HCT116 (cell line): ENCODE measurements around the gene PRKCA. TPM values are rescaled to one million over a fixed set of nuclear protein-coding genes. Genes with fewer than 3 reads are reported as not detected.
"Not testable (repeated sequence)": the region's sequence is repeated elsewhere in the genome, so short reads cannot be mapped to it uniquely, and the experiment has no call there.

Experiments
- ATAC-seq: fragments of 200-7000 bp; cut with Tn5 transposase; 2 replicates; pipeline ENCODE4 v1.9.1; 2020; ENCODE audit warnings: mild to moderate bottlenecking, moderate library complexity
- BruUV-seq: library from RNA; stranded (reverse); fragments of 400-500 nt; replicated peaks from 2 replicates; lab custom pipeline; 2021; lab: Mats Ljungman, UMichigan
- CTCF ChIA-PET: fragments of 300-600 bp; sonication (Branson Sonifier 250); formaldehyde crosslinking; loops from one replicate; lab custom pipeline; 2021; ENCODE audit warnings: antibody characterized with exemption; lab: Charles Lee
- POLR2A ChIA-PET: fragments of 300-600, 350-600 bp; sonication (Branson Sonifier 250); formaldehyde crosslinking; loops from one replicate; lab custom pipeline; 2021; ENCODE audit warnings: antibody characterized with exemption; lab: Charles Lee
- RAD21 ChIA-PET, 2 experiments: fragments of 300-600 bp; sonication (Branson Sonifier 250); formaldehyde crosslinking; loops; one replicate each; lab custom pipeline; 2023; ENCODE audit warnings: low total read pairs in 2 of 2; ENCODE audit not compliant: uncharacterized antibody in 2 of 2, unreplicated experiment in 2 of 2, low non-redundant PET in 1 of 2; lab: Charles Lee
- DNase-seq: peaks from one replicate; pipeline ENCODE4 v3.0.0-alpha.2; 2010; ENCODE audit warnings: low read depth, low spot score
- H2AFZ ChIP-seq: fragments of 200-600 bp; shearing (Covaris generic), sonication (generic); 2 replicates; pipeline ENCODE4 v1.6.1; 2017; ENCODE audit warnings: low read depth, mixed run types, mixed read lengths, antibody characterized with exemption, low read length; ENCODE audit not compliant: poor library complexity, severe bottlenecking
- H3K27ac ChIP-seq: 2 replicates; pipeline ENCODE4 v1.5.1; 2012; ENCODE audit warnings: low read depth, low read length
- H3K27me3 ChIP-seq: fragments of 200-600 bp; sonication (generic); 2 replicates; pipeline ENCODE4 v1.6.1; 2016; ENCODE audit warnings: mixed run types, low read length, mixed read lengths; ENCODE audit not compliant: insufficient read depth
- H3K36me3 ChIP-seq, 2 experiments: fragments of 200-500 bp in 1 of 2; fragments of 200-600 bp in 1 of 2; sonication (Bioruptor generic) in 1 of 2; sonication (generic) in 1 of 2; 2 replicates each; pipeline versions ENCODE4 v1.5.1 to v1.6.1; 2014 to 2016; ENCODE audit warnings: low read length in 2 of 2, inconsistent platforms in 1 of 2, mixed read lengths in 1 of 2, mixed run types in 1 of 2; ENCODE audit not compliant: insufficient read depth in 2 of 2, control insufficient read depth in 1 of 2
- H3K4me1 ChIP-seq, 2 experiments: fragments of 200-600 bp in 1 of 2; sonication (generic) in 1 of 2; 2 replicates each; pipeline versions ENCODE4 v1.5.1 to v1.6.1; 2012 to 2017; ENCODE audit warnings: low read length in 2 of 2, inconsistent platforms in 1 of 2, mild to moderate bottlenecking in 1 of 2, mixed read lengths in 1 of 2, mixed run types in 1 of 2, moderate library complexity in 1 of 2; ENCODE audit not compliant: insufficient read depth in 2 of 2, control insufficient read depth in 1 of 2
- H3K4me2 ChIP-seq: fragments of 200-600 bp; sonication (generic); 2 replicates; pipeline ENCODE4 v1.6.1; 2017; ENCODE audit warnings: mixed run types, low read length, mixed read lengths
- H3K4me3 ChIP-seq, 2 experiments: fragments of 200-600 bp in 1 of 2; sonication (generic) in 1 of 2; replicated peaks in 1 of 2; 2 replicates each; pipeline ENCODE4 v1.5.1; 2011 to 2016; ENCODE audit warnings: low read length in 2 of 2, control low read depth in 1 of 2, low read depth in 1 of 2, mild to moderate bottlenecking in 1 of 2, mixed read lengths in 1 of 2, mixed run types in 1 of 2
- H3K79me2 ChIP-seq: fragments of 200-600 bp; sonication (generic); 2 replicates; pipeline ENCODE4 v1.6.1; 2017; ENCODE audit warnings: mild to moderate bottlenecking, mixed run types, low read length, moderate library complexity, mixed read lengths; ENCODE audit not compliant: insufficient read depth
- H3K9ac ChIP-seq: fragments of 200-600 bp; sonication (generic); 2 replicates; pipeline ENCODE4 v1.6.1; 2016; ENCODE audit warnings: low read length, mixed read lengths
- H3K9me2 ChIP-seq: fragments of 200-600 bp; sonication (generic), shearing (Covaris generic); 2 replicates; pipeline ENCODE4 v1.6.1; 2017; ENCODE audit warnings: mixed run types, mild to moderate bottlenecking, moderate library complexity; ENCODE audit not compliant: insufficient read depth
- H3K9me3 ChIP-seq, 2 experiments: fragments of 200-500 bp in 1 of 2; fragments of 200-600 bp in 1 of 2; sonication (Bioruptor generic) in 1 of 2; sonication (generic) in 1 of 2; 2 replicates each; pipeline ENCODE4 v1.6.1; 2014 to 2017; ENCODE audit warnings: low read length in 2 of 2, mixed read lengths in 2 of 2, inconsistent platforms in 1 of 2, low read depth in 1 of 2, mild to moderate bottlenecking in 1 of 2, mixed run types in 1 of 2, moderate library complexity in 1 of 2; ENCODE audit not compliant: control insufficient read depth in 1 of 2, insufficient read depth in 1 of 2
- H4K20me1 ChIP-seq: fragments of 200-600 bp; sonication (generic), shearing (Covaris generic); 2 replicates; pipeline ENCODE4 v1.6.1; 2017; ENCODE audit warnings: mixed run types, mild to moderate bottlenecking, moderate library complexity; ENCODE audit not compliant: insufficient read depth
- EGR1 ChIP-seq: IDR thresholded peaks from 2 replicates; pipeline ENCODE4 v1.6.1; 2012; ENCODE audit warnings: low read depth
- EZH2phosphoT487 ChIP-seq: fragments of 200-600 bp; IDR thresholded peaks from 2 replicates; pipeline ENCODE4 v1.6.1; 2018; ENCODE audit warnings: antibody characterized with exemption, borderline replicate concordance
- POLR2AphosphoS5 ChIP-seq: IDR thresholded peaks from 2 replicates; pipeline ENCODE4 v1.6.1; 2011; ENCODE audit warnings: mild to moderate bottlenecking, low read depth, low read length, moderate library complexity
- RAD21 ChIP-seq: IDR thresholded peaks from 2 replicates; pipeline ENCODE4 v1.6.1; 2012; ENCODE audit warnings: low read depth, mild to moderate bottlenecking
- TCF7L2 ChIP-seq: IDR thresholded peaks from 2 replicates; pipeline ENCODE4 v1.7.0; 2011; ENCODE audit warnings: borderline replicate concordance, inconsistent platforms; ENCODE audit not compliant: insufficient read depth, insufficient read length; ENCODE audit errors: extremely low read depth
- ZFX ChIP-seq: fragments of 450-650 bp; IDR thresholded peaks from 2 replicates; pipeline ENCODE4 v1.6.1; 2017
- intact Hi-C: fragments of 100-400 bp; cut with micrococcal nuclease; formaldehyde crosslinking; loops from 2 replicates; pipeline ENCODE4 v1.10.0; 2022
- total RNA-seq: library from RNA; stranded (reverse); gene quantifications from one replicate; pipeline ENCODE4 v1.2.1, GENCODE V29; 2021; ENCODE audit not compliant: unreplicated experiment

PRKCA gene
- total RNA-seq, 1 experiment from 2014 or later = 18.8 TPM

DNA sequence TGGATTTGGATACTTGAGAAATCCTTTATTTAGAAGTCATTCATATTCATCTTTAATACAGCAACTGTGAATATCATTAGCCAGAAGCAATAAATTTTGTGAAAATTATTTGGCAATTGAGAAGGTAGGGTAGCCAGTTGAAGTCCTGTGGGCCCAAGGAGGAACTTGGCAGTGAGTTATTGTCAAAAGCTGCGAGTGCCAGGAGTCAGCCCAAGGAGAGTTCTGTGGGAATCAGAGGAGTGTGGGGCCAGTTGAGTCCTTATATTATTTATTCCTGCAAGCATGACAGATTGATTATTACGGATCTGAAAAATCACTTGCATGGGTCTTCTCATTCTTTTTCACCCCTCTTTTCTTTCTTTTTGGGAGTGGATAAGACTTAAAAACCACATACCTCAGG is 38.3 kb downstream of the PRKCA start:
- no TSS peak for BruUV-seq
- Histone ChIP-seq H3K27me3 (no peaks in the 10 kb centered on the region), H2AFZ (no peak overlapping the region), H3K9me2 (no peaks in the 10 kb centered on the region), H3K36me3 (no peaks in the 10 kb centered on the region), H4K20me1 (no peaks in the 10 kb centered on the region), H3K27ac (no peak overlapping the region), H3K9me3 (no peaks in the 10 kb centered on the region), H3K79me2 (no peaks in the 10 kb centered on the region), H3K4me3 (no peak overlapping the region), H3K4me2 (no peak overlapping the region), H3K4me1 (no peaks in the 10 kb centered on the region), H3K9ac (no peak overlapping the region)
- ChIA-PET POLR2A (no interaction called here), CTCF (no interaction called here), RAD21 (no interaction called here)
- no peak for ATAC-seq
- intact Hi-C loops = no loop called here
- DNase-seq = no peak
- TF ChIP-seq RAD21 = no peak

DNA sequence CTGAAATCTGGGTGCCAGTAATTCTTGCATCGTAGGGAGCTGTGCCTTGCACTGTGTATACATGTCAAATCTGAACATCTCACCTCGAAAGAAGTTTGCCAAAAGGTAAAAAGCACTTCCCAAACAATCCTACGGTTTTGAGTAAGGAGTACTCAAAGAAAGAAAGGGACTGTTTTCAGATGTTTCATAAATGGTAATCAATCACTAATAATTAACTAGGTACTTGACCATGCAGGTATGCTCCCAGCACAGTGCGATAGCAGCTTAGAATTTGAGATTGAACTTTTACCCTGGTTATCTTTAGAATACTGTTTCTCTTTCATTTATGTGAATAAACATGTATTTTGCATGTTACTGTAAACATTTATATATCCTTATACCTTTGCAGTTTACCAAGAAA is 39.0 kb downstream of the PRKCA start:
- H4K20me1 ChIP-seq = no peaks in the 10 kb centered on the region
- ChIA-PET POLR2A (no interaction called here), RAD21 (no interaction called here), CTCF (interaction anchor here (1.0 kb wide), 1 partner anchor 31 kb away, joined by 3 read pairs; no protein-coding TSS in a partner anchor)
- no peak for DNase-seq
- no peak for TF ChIP-seq ZFX
- TF ChIP-seq EGR1 = no peak
- TF ChIP-seq POLR2AphosphoS5 = no peak
- no peak for TF ChIP-seq EZH2phosphoT487
- TF ChIP-seq TCF7L2 = no peak
- BruUV-seq = no TSS peak
- no peaks in the 10 kb centered on the region for H3K36me3 ChIP-seq
- H3K4me2 ChIP-seq = no peak overlapping the region
- no peaks in the 10 kb centered on the region for H3K9me3 ChIP-seq
- intact Hi-C loops = no loop called here
- H2AFZ ChIP-seq = no peak overlapping the region
- no peaks in the 10 kb centered on the region for H3K79me2 ChIP-seq
- H3K4me3 ChIP-seq = no peak overlapping the region
- H3K9me2 ChIP-seq = no peaks in the 10 kb centered on the region
- H3K27ac ChIP-seq = no peak overlapping the region
- no peak for ATAC-seq
- no peaks in the 10 kb centered on the region for H3K27me3 ChIP-seq
- no peak overlapping the region for H3K9ac ChIP-seq
- no peaks in the 10 kb centered on the region for H3K4me1 ChIP-seq

DNA sequence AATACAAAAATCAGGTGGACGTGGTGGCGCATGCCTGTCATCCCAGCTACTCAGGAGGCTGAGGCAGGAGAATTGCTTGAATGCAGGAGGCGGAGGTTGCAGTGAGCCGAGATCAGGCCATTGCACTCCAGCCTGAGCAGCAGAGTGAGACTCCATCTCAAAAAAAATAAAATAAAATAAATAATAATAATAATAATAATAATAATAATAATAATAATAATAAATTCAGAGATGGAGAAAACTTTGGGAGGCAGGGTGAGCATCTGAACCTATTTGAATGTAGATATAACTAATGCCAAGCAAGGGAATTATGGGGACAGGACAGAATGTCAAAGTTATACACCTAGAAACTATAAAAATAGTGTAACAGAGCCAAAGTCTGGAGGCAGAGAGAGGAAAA is 39.9 kb downstream of the PRKCA start:
- H3K27me3 ChIP-seq, H3K9me2 ChIP-seq, H3K4me3 ChIP-seq, H3K4me1 ChIP-seq, H3K9me3 ChIP-seq, RAD21 ChIA-PET, DNase-seq, H3K9ac ChIP-seq, H4K20me1 ChIP-seq, H3K79me2 ChIP-seq, ATAC-seq, CTCF ChIA-PET, H3K36me3 ChIP-seq, intact Hi-C loops, H2AFZ ChIP-seq, H3K27ac ChIP-seq, H3K4me2 ChIP-seq, BruUV-seq, POLR2A ChIA-PET: not testable (repeated sequence)
